Measurements from ENCODE around the gene PTPN3. TPM values are rescaled to one million over a fixed set of nuclear protein-coding genes. Genes with fewer than 3 reads are reported as not detected.

The PTPN3 gene
- total and polyA plus RNA-seq, 2 experiments from 2014 or later = 1.4 to 2.6 TPM

GRCh38 chr9:109440117-109440515 lies 58.0 kb downstream of the PTPN3 start:
- H3K9me3 Mint-ChIP-seq = no peaks in the 10 kb centered on the region
- peaks cover 2% of the 10 kb centered on the region for H3K27me3 Mint-ChIP-seq (ENCODE audit: insufficient read depth, low read depth, poor library complexity)
- Histone ChIP-seq H4K20me1 (replicated peaks; ENCODE audit: insufficient read depth) (no peaks in the 10 kb centered on the region), H3K9me2 (ENCODE audit: insufficient read depth) (no peaks in the 10 kb centered on the region), H3K4me1 (ENCODE audit: insufficient read depth) (no peaks in the 10 kb centered on the region), H3K4me2 (no peak overlapping the region), H3K36me3 (ENCODE audit: insufficient read depth) (no peaks in the 10 kb centered on the region), H3K27me3 (ENCODE audit: insufficient read depth) (no peaks in the 10 kb centered on the region), H3K4me3 (no peak overlapping the region), H2AFZ (no peak overlapping the region), H3K27ac (ENCODE audit: low read depth) (no peak overlapping the region), H3K79me2 (replicated peaks; ENCODE audit: insufficient read depth) (no peaks in the 10 kb centered on the region), H3F3A (replicated peaks; ENCODE audit: low read depth) (no peaks in the 10 kb centered on the region)
- TF ChIP-seq POLR2AphosphoS5 (IDR thresholded peaks at IDR 0.05; ENCODE audit: low read depth) (no peak), EZH2phosphoT487 (IDR thresholded peaks at IDR 0.05; ENCODE audit: unreplicated experiment) (no peak), STAT1 (IDR thresholded peaks at IDR 0.05; ENCODE audit: unreplicated experiment) (no peak), ZNF331 (CRISPR knock-in tag; IDR thresholded peaks at IDR 0.05; ENCODE audit: low read depth) (no peak), JUNB (IDR thresholded peaks at IDR 0.05; ENCODE audit: unreplicated experiment) (no peak)
- TF ChIP-seq, protein P1, sequence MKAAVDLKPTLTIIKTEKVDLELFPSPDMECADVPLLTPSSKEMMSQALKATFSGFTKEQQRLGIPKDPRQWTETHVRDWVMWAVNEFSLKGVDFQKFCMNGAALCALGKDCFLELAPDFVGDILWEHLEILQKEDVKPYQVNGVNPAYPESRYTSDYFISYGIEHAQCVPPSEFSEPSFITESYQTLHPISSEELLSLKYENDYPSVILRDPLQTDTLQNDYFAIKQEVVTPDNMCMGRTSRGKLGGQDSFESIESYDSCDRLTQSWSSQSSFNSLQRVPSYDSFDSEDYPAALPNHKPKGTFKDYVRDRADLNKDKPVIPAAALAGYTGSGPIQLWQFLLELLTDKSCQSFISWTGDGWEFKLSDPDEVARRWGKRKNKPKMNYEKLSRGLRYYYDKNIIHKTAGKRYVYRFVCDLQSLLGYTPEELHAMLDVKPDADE (IDR thresholded peaks at IDR 0.05) = no peak
- H3K4me1 Mint-ChIP-seq = peaks cover 7% of the 10 kb centered on the region
- H3K36me3 Mint-ChIP-seq (ENCODE audit: low read depth) = no peaks in the 10 kb centered on the region
- H3K27ac Mint-ChIP-seq = no peak overlapping the region
- no peak for DNase-seq (ENCODE audit: low spot score)
- ATAC-seq = no peak
- no peak overlapping the region for H3K4me3 Mint-ChIP-seq

DNA sequence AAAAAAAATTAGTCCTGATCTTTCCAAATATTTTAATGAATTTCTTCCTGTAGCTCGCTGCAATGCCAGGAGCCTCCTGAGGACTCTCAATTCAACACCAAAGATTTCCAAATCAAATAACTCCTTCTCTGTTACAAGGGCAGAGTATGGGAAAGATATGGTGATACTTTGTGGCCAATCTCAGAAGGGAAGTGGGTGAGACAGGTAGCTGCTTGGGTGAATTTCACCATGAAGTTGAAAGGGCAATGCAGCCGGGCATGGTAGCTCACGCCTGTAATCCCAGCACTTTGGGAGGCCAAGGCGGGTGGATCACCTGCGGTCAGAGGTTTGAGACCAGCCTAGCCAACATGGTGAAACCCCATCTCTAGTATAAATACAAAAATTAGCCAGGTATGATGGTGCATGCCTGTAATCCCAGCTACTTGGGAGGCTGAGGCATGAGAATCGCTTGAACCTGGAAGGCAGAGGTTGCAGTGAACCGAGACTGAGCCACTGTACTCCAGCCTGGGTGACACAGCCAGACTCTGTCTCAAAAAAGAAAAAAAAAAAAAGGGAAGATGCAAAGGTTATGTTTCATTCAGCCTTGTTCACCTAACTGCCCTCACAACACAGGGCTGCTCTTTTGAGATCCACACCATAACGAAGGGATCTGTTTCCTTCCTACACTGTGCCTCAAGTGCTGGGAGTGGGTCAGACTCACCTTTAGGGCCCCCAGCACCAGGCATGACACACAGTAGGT lies 58.6 kb downstream of the PTPN3 start:
- H3K36me3 ChIP-seq (ENCODE audit: insufficient read depth) = no peaks in the 10 kb centered on the region
- no peak for DNase-seq (ENCODE audit: low spot score)
- H2AFZ ChIP-seq = no peak overlapping the region
- no peak overlapping the region for H3K4me2 ChIP-seq
- no peaks in the 10 kb centered on the region for H4K20me1 ChIP-seq (replicated peaks; ENCODE audit: insufficient read depth)
- no peaks in the 10 kb centered on the region for H3K27me3 ChIP-seq (ENCODE audit: insufficient read depth)
- no peaks in the 10 kb centered on the region for H3F3A ChIP-seq (replicated peaks; ENCODE audit: low read depth)
- H3K4me1 Mint-ChIP-seq = peaks cover 7% of the 10 kb centered on the region
- H3K4me3 ChIP-seq = no peak overlapping the region
- no peaks in the 10 kb centered on the region for H3K27me3 Mint-ChIP-seq (ENCODE audit: insufficient read depth, low read depth, poor library complexity)
- no peak overlapping the region for H3K27ac ChIP-seq (ENCODE audit: low read depth)
- no peak for ATAC-seq
- no peaks in the 10 kb centered on the region for H3K9me2 ChIP-seq (ENCODE audit: insufficient read depth)
- no peaks in the 10 kb centered on the region for H3K9me3 Mint-ChIP-seq
- H3K4me3 Mint-ChIP-seq = no peak overlapping the region
- H3K36me3 Mint-ChIP-seq (ENCODE audit: low read depth) = no peaks in the 10 kb centered on the region
- no peaks in the 10 kb centered on the region for H3K4me1 ChIP-seq (ENCODE audit: insufficient read depth)
- no peak overlapping the region for H3K27ac Mint-ChIP-seq
- H3K79me2 ChIP-seq (replicated peaks; ENCODE audit: insufficient read depth) = no peaks in the 10 kb centered on the region
- TF ChIP-seq ZNF462 (CRISPR knock-in tag; IDR thresholded peaks at IDR 0.05) (no peak), ZNF331 (CRISPR knock-in tag; IDR thresholded peaks at IDR 0.05; ENCODE audit: low read depth) (no peak), EZH2 (IDR thresholded peaks at IDR 0.05; ENCODE audit: low read depth, unreplicated experiment) (no peak), STAT1 (IDR thresholded peaks at IDR 0.05; ENCODE audit: unreplicated experiment) (no peak), CREB1 (CRISPR knock-in tag; IDR thresholded peaks at IDR 0.05; ENCODE audit: low read depth) (no peak), JUNB (IDR thresholded peaks at IDR 0.05; ENCODE audit: unreplicated experiment) (no peak), NANOG (IDR thresholded peaks at IDR 0.05; ENCODE audit: borderline replicate concordance) (no peak), ZNF114 (CRISPR knock-in tag; IDR thresholded peaks at IDR 0.05) (no peak), EZH2phosphoT487 (IDR thresholded peaks at IDR 0.05; ENCODE audit: unreplicated experiment) (no peak), POLR2AphosphoS5 (IDR thresholded peaks at IDR 0.05; ENCODE audit: low read depth) (no peak)
- TF ChIP-seq, protein P1 (IDR thresholded peaks at IDR 0.05) = no peak
